Uterus (tissue), 2 donors: ENCODE results near the gene SEPTIN11.
A peak's percentile ranks its signal among the peaks of the same experiment; 100 is the strongest.

Source experiments
- POLR2A ChIP-seq, 2 donors: fragments of 450-650 bp; IDR thresholded peaks; one replicate each; pipeline ENCODE4 v1.6.1; 2016; ENCODE audit warnings: antibody characterized with exemption in 2 of 2, mild to moderate bottlenecking in 1 of 2, moderate library complexity in 1 of 2
- TF ChIP-seq, protein P1 (sequence below), 4 experiments: fragments of 200-600 bp in 2 of 4; fragments of 450-650 bp in 2 of 4; sonication (generic) in 2 of 4; IDR thresholded peaks; one replicate each; pipeline ENCODE4 v1.5.1; 2016 to 2019; ENCODE audit warnings: antibody characterized with exemption in 4 of 4, mild to moderate bottlenecking in 2 of 4, moderate library complexity in 1 of 4

DNA sequence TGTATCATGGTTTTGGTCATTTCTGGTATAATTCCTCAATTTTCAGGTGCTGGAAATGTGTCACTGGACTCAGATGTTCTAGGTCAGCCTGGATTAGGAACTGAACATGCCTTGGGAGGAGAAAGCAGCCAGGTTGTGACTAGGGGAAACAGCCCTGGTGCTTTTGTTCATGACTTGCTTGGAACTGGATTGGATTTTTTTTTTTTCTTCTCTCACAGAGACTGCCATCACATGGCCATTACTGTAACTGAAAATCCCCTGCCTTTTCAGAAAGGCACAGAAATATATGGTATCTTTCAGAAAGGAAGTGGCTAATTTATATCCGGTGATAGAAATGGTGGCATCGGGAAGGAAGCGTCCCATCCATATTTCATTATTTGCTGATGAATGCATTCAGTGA lies 34.6 kb downstream of the SEPTIN11 start:
- TF ChIP-seq, protein P1, sequence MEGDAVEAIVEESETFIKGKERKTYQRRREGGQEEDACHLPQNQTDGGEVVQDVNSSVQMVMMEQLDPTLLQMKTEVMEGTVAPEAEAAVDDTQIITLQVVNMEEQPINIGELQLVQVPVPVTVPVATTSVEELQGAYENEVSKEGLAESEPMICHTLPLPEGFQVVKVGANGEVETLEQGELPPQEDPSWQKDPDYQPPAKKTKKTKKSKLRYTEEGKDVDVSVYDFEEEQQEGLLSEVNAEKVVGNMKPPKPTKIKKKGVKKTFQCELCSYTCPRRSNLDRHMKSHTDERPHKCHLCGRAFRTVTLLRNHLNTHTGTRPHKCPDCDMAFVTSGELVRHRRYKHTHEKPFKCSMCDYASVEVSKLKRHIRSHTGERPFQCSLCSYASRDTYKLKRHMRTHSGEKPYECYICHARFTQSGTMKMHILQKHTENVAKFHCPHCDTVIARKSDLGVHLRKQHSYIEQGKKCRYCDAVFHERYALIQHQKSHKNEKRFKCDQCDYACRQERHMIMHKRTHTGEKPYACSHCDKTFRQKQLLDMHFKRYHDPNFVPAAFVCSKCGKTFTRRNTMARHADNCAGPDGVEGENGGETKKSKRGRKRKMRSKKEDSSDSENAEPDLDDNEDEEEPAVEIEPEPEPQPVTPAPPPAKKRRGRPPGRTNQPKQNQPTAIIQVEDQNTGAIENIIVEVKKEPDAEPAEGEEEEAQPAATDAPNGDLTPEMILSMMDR (IDR thresholded peaks at IDR 0.05) = peak in 3 of 4 experiments; percentile 4 to 24 (median 20)
- no peak for TF ChIP-seq POLR2A (IDR thresholded peaks at IDR 0.05)
